HCT116 (cell line): ENCODE data around the gene KRT83. TPM values are rescaled to one million over a fixed set of nuclear protein-coding genes. Genes with fewer than 3 reads are reported as not detected.

Experiments
- ATAC-seq: fragments of 200-7000 bp; cut with Tn5 transposase; 2 replicates; pipeline ENCODE4 v1.9.1; 2020; ENCODE audit warnings: mild to moderate bottlenecking, moderate library complexity
- BruUV-seq: library from RNA; stranded (reverse); fragments of 400-500 nt; replicated peaks from 2 replicates; lab custom pipeline; 2021; lab: Mats Ljungman, UMichigan
- CTCF ChIA-PET: fragments of 300-600 bp; sonication (Branson Sonifier 250); formaldehyde crosslinking; loops from one replicate; lab custom pipeline; 2021; ENCODE audit warnings: antibody characterized with exemption; lab: Charles Lee
- POLR2A ChIA-PET: fragments of 300-600, 350-600 bp; sonication (Branson Sonifier 250); formaldehyde crosslinking; loops from one replicate; lab custom pipeline; 2021; ENCODE audit warnings: antibody characterized with exemption; lab: Charles Lee
- RAD21 ChIA-PET, 2 experiments: fragments of 300-600 bp; sonication (Branson Sonifier 250); formaldehyde crosslinking; loops; one replicate each; lab custom pipeline; 2023; ENCODE audit warnings: low total read pairs in 2 of 2; ENCODE audit not compliant: uncharacterized antibody in 2 of 2, unreplicated experiment in 2 of 2, low non-redundant PET in 1 of 2; lab: Charles Lee
- DNase-seq: peaks from one replicate; pipeline ENCODE4 v3.0.0-alpha.2; 2010; ENCODE audit warnings: low read depth, low spot score
- H2AFZ ChIP-seq: fragments of 200-600 bp; shearing (Covaris generic), sonication (generic); 2 replicates; pipeline ENCODE4 v1.6.1; 2017; ENCODE audit warnings: low read depth, mixed run types, mixed read lengths, antibody characterized with exemption, low read length; ENCODE audit not compliant: poor library complexity, severe bottlenecking
- H3K27ac ChIP-seq: 2 replicates; pipeline ENCODE4 v1.5.1; 2012; ENCODE audit warnings: low read depth, low read length
- H3K27me3 ChIP-seq: fragments of 200-600 bp; sonication (generic); 2 replicates; pipeline ENCODE4 v1.6.1; 2016; ENCODE audit warnings: mixed run types, low read length, mixed read lengths; ENCODE audit not compliant: insufficient read depth
- H3K36me3 ChIP-seq, 2 experiments: fragments of 200-500 bp in 1 of 2; fragments of 200-600 bp in 1 of 2; sonication (Bioruptor generic) in 1 of 2; sonication (generic) in 1 of 2; 2 replicates each; pipeline versions ENCODE4 v1.5.1 to v1.6.1; 2014 to 2016; ENCODE audit warnings: low read length in 2 of 2, inconsistent platforms in 1 of 2, mixed read lengths in 1 of 2, mixed run types in 1 of 2; ENCODE audit not compliant: insufficient read depth in 2 of 2, control insufficient read depth in 1 of 2
- H3K4me1 ChIP-seq, 2 experiments: fragments of 200-600 bp in 1 of 2; sonication (generic) in 1 of 2; 2 replicates each; pipeline versions ENCODE4 v1.5.1 to v1.6.1; 2012 to 2017; ENCODE audit warnings: low read length in 2 of 2, inconsistent platforms in 1 of 2, mild to moderate bottlenecking in 1 of 2, mixed read lengths in 1 of 2, mixed run types in 1 of 2, moderate library complexity in 1 of 2; ENCODE audit not compliant: insufficient read depth in 2 of 2, control insufficient read depth in 1 of 2
- H3K4me2 ChIP-seq: fragments of 200-600 bp; sonication (generic); 2 replicates; pipeline ENCODE4 v1.6.1; 2017; ENCODE audit warnings: mixed run types, low read length, mixed read lengths
- H3K4me3 ChIP-seq, 2 experiments: fragments of 200-600 bp in 1 of 2; sonication (generic) in 1 of 2; replicated peaks in 1 of 2; 2 replicates each; pipeline ENCODE4 v1.5.1; 2011 to 2016; ENCODE audit warnings: low read length in 2 of 2, control low read depth in 1 of 2, low read depth in 1 of 2, mild to moderate bottlenecking in 1 of 2, mixed read lengths in 1 of 2, mixed run types in 1 of 2
- H3K79me2 ChIP-seq: fragments of 200-600 bp; sonication (generic); 2 replicates; pipeline ENCODE4 v1.6.1; 2017; ENCODE audit warnings: mild to moderate bottlenecking, mixed run types, low read length, moderate library complexity, mixed read lengths; ENCODE audit not compliant: insufficient read depth
- H3K9ac ChIP-seq: fragments of 200-600 bp; sonication (generic); 2 replicates; pipeline ENCODE4 v1.6.1; 2016; ENCODE audit warnings: low read length, mixed read lengths
- H3K9me2 ChIP-seq: fragments of 200-600 bp; sonication (generic), shearing (Covaris generic); 2 replicates; pipeline ENCODE4 v1.6.1; 2017; ENCODE audit warnings: mixed run types, mild to moderate bottlenecking, moderate library complexity; ENCODE audit not compliant: insufficient read depth
- H3K9me3 ChIP-seq, 2 experiments: fragments of 200-500 bp in 1 of 2; fragments of 200-600 bp in 1 of 2; sonication (Bioruptor generic) in 1 of 2; sonication (generic) in 1 of 2; 2 replicates each; pipeline ENCODE4 v1.6.1; 2014 to 2017; ENCODE audit warnings: low read length in 2 of 2, mixed read lengths in 2 of 2, inconsistent platforms in 1 of 2, low read depth in 1 of 2, mild to moderate bottlenecking in 1 of 2, mixed run types in 1 of 2, moderate library complexity in 1 of 2; ENCODE audit not compliant: control insufficient read depth in 1 of 2, insufficient read depth in 1 of 2
- H4K20me1 ChIP-seq: fragments of 200-600 bp; sonication (generic), shearing (Covaris generic); 2 replicates; pipeline ENCODE4 v1.6.1; 2017; ENCODE audit warnings: mixed run types, mild to moderate bottlenecking, moderate library complexity; ENCODE audit not compliant: insufficient read depth
- EZH2 ChIP-seq: fragments of 200-600 bp; sonication (generic); IDR thresholded peaks from 2 replicates; pipeline ENCODE4 v1.6.1; 2017; ENCODE audit warnings: antibody characterized with exemption, mixed run types
- FOSL1 ChIP-seq: IDR thresholded peaks from 2 replicates; pipeline ENCODE4 v1.6.1; 2012; ENCODE audit warnings: low read depth
- JUND ChIP-seq: IDR thresholded peaks from 2 replicates; pipeline ENCODE4 v1.6.1; 2012
- MAX ChIP-seq: IDR thresholded peaks from 2 replicates; pipeline ENCODE4 v1.6.1; 2012
- POLR2AphosphoS5 ChIP-seq: IDR thresholded peaks from 2 replicates; pipeline ENCODE4 v1.6.1; 2011; ENCODE audit warnings: mild to moderate bottlenecking, low read depth, low read length, moderate library complexity
- RAD21 ChIP-seq: IDR thresholded peaks from 2 replicates; pipeline ENCODE4 v1.6.1; 2012; ENCODE audit warnings: low read depth, mild to moderate bottlenecking
- REST ChIP-seq: IDR thresholded peaks from 2 replicates; pipeline ENCODE4 v1.6.1; 2012; ENCODE audit warnings: low read depth
- YY1 ChIP-seq: IDR thresholded peaks from 2 replicates; pipeline ENCODE4 v1.6.1; 2011; ENCODE audit warnings: low read length, low read depth, moderate library complexity, mild to moderate bottlenecking; ENCODE audit not compliant: insufficient replicate concordance; ENCODE audit errors: extremely low read depth
- ZBTB33 ChIP-seq: IDR thresholded peaks from 2 replicates; pipeline ENCODE4 v1.6.1; 2011; ENCODE audit warnings: mild to moderate bottlenecking, low read length, moderate library complexity; ENCODE audit not compliant: insufficient replicate concordance; ENCODE audit errors: extremely low read depth
- ZNF274 ChIP-seq: fragments of 200-500 bp; sonication (Bioruptor generic); IDR thresholded peaks from 2 replicates; pipeline ENCODE4 v1.6.1; 2014; ENCODE audit warnings: mild to moderate bottlenecking, low read depth, low read length, inconsistent platforms
- intact Hi-C: fragments of 100-400 bp; cut with micrococcal nuclease; formaldehyde crosslinking; loops from 2 replicates; pipeline ENCODE4 v1.10.0; 2022
- total RNA-seq: library from RNA; stranded (reverse); gene quantifications from one replicate; pipeline ENCODE4 v1.2.1, GENCODE V29; 2021; ENCODE audit not compliant: unreplicated experiment

The KRT83 gene
- total RNA-seq, 1 experiment from 2014 or later, result not detected

- Histone ChIP-seq H3K9ac (no peak overlapping the region), H3K27ac (no peak overlapping the region), H2AFZ (no peak overlapping the region)
- intact Hi-C loops, result no loop called here
- no peak for TF ChIP-seq REST
- TF ChIP-seq RAD21, result no peak
- no peak for TF ChIP-seq YY1
- no peak for TF ChIP-seq JUND
- no peak for TF ChIP-seq FOSL1
- no peak for TF ChIP-seq ZBTB33
- TF ChIP-seq MAX, result no peak
- TF ChIP-seq ZNF274, result no peak
- TF ChIP-seq EZH2, result no peak
- no peak for TF ChIP-seq POLR2AphosphoS5
- TF ChIP-seq, all 23 proteins: peak for 0
- BruUV-seq, result no TSS peak
- no peak overlapping the region for H3K4me3 ChIP-seq
- H3K27me3 ChIP-seq, result no peaks in the 10 kb centered on the region
- ChIA-PET POLR2A (no interaction called here), CTCF (interaction anchor here (1.3 kb wide), 1 partner anchor 14 kb away, joined by 6 read pairs; no protein-coding TSS in a partner anchor), RAD21 (no interaction called here)
- no peaks in the 10 kb centered on the region for H3K9me2 ChIP-seq
- ATAC-seq (no peak), DNase-seq (no peak)
- H3K4me1 ChIP-seq, result peaks cover 5 to 18% of the 10 kb centered on the region in 2 experiments; a peak in 3 of 4 replicates
- H3K4me2 ChIP-seq, result no peak overlapping the region
- H3K9me3 ChIP-seq, result no peaks in the 10 kb centered on the region
- H3K36me3 ChIP-seq, result no peaks in the 10 kb centered on the region
- no peaks in the 10 kb centered on the region for H4K20me1 ChIP-seq
- no peaks in the 10 kb centered on the region for H3K79me2 ChIP-seq
These were observed 7.7 kb downstream of the KRT83 start for GRCh38 chr12:52313461-52313860.
